CD4-positive, alpha-beta T cell (primary cell): ENCODE results near the gene DHX8. TPM values are rescaled to one million over a fixed set of nuclear protein-coding genes. Genes with fewer than 3 reads are reported as not detected.

Experiments
- ATAC-seq: fragments of 200-7000 bp; cut with Tn5 transposase; one replicate; pipeline ENCODE4 v1.10.0; 2022; ENCODE audit warnings: mild to moderate bottlenecking; ENCODE audit not compliant: poor library complexity
- CTCF ChIA-PET: fragments of 350-600 bp; sonication (Branson Sonifier 250); formaldehyde crosslinking; loops from one replicate; lab custom pipeline; 2021; ENCODE audit warnings: antibody characterized with exemption, inconsistent platforms; lab: Charles Lee
- POLR2A ChIA-PET: fragments of 350-600 bp; sonication (Branson Sonifier 250); formaldehyde crosslinking; loops from one replicate; lab custom pipeline; 2021; ENCODE audit warnings: antibody characterized with exemption, inconsistent platforms; lab: Charles Lee
- DNase-seq, 14 experiments: peaks; one replicate each; pipeline ENCODE4 v3.0.0-alpha.2; 2013 to 2020; ENCODE audit warnings: mixed read lengths in 2 of 14
- H3K27ac ChIP-seq, 2 donors: one replicate each; pipeline versions ENCODE4 v1.5.1 to v1.7.0; 2013; ENCODE audit warnings: low read length in 2 of 2, low read depth in 1 of 2, mild to moderate bottlenecking in 1 of 2
- H3K27me3 ChIP-seq, 2 experiments: 1 replicate in 1 of 2; 2 replicates in 1 of 2; pipeline versions ENCODE4 v1.6.1 to v1.7.0; 2013; ENCODE audit warnings: low read length in 2 of 2, control low read depth in 1 of 2, mild to moderate bottlenecking in 1 of 2, moderate library complexity in 1 of 2; ENCODE audit not compliant: insufficient read depth in 2 of 2, control insufficient read depth in 1 of 2
- H3K36me3 ChIP-seq: one replicate; pipeline ENCODE4 v1.6.1; 2013; ENCODE audit warnings: low read length, control low read depth; ENCODE audit not compliant: insufficient read depth
- H3K4me1 ChIP-seq: one replicate; pipeline ENCODE4 v1.6.1; 2013; ENCODE audit warnings: low read length, control low read depth; ENCODE audit not compliant: insufficient read depth
- H3K4me3 ChIP-seq: one replicate; pipeline ENCODE4 v1.5.1; 2013; ENCODE audit warnings: mild to moderate bottlenecking, low read length, moderate library complexity
- H3K9me3 ChIP-seq, 2 experiments: 1 replicate in 1 of 2; 2 replicates in 1 of 2; pipeline versions ENCODE4 v1.6.1 to v1.7.0; 2013; ENCODE audit warnings: low read length in 2 of 2, mild to moderate bottlenecking in 2 of 2, control low read depth in 1 of 2, moderate library complexity in 1 of 2; ENCODE audit not compliant: control insufficient read depth in 1 of 2, insufficient read depth in 1 of 2
- H3K27ac Mint-ChIP-seq: one replicate; pipeline ENCODE4 v1.8.0; 2020; ENCODE audit warnings: mixed read lengths
- H3K27me3 Mint-ChIP-seq: one replicate; pipeline ENCODE4 v1.8.0; 2021; ENCODE audit warnings: mixed read lengths
- H3K36me3 Mint-ChIP-seq: one replicate; pipeline ENCODE4 v1.8.0; 2021; ENCODE audit warnings: low read depth, mixed read lengths
- H3K4me1 Mint-ChIP-seq: one replicate; pipeline ENCODE4 v1.8.0; 2021; ENCODE audit warnings: low read depth, mixed read lengths
- H3K4me3 Mint-ChIP-seq: one replicate; pipeline ENCODE4 v1.8.0; 2020; ENCODE audit warnings: mild to moderate bottlenecking, mixed read lengths
- H3K9me3 Mint-ChIP-seq: one replicate; pipeline ENCODE4 v1.8.0; 2020; ENCODE audit warnings: mixed read lengths
- intact Hi-C, 2 experiments: fragments of 100-400 bp; cut with DNase I in 1 of 2; cut with micrococcal nuclease in 1 of 2; formaldehyde crosslinking; loops; one replicate each; pipeline versions ENCODE4 v1.15.1 to v1.9.0; 2023 to 2025; cut with DNase I, micrococcal nuclease
- total RNA-seq, 174 experiments: library from RNA in 2 of 174; stranded (reverse) in 2 of 174; gene quantifications; one replicate each; pipeline ENCODE4 v1.2.3 and lab custom pipeline; 2021 to 2026
- TF ChIP-seq, protein P1 (sequence below): fragments of 200-600 bp; IDR thresholded peaks from one replicate; pipeline ENCODE4 v1.8.0; 2022; ENCODE audit warnings: antibody characterized with exemption, mild to moderate bottlenecking

Gene DHX8
- total RNA-seq, 2 experiments from 2014 or later, result 88.8 to 106 TPM

DNA sequence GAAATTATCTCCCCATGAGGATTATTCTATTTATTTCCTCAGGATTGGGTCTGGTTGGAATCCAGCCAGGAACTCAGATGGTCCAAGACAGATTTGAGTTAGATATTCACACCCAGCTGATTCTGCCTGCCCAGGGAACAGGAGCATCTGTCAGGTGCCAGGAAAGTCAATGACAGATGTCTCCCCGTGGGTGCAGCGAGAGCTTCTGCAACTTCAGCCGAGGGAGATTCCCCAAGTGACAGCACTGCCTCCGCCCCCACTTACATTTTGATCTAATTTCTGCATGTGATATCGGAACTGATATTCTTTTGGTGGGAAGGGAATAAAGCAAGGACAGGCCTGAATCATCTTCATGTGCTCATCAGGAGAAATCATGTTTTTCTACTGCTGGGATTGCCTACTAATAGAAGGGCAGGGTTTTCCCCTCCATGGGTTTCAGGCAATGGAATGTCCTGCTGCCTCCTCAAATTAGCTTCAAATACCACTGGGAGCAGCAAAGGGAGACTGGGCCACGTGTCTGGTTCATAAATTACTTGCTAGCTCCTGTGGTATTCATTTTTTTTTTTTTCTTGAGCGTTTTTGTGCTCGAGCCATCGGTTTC, 15.7 kb upstream of the DHX8 start:
- Mint-ChIP-seq H3K4me1 (no peaks in the 10 kb centered on the region), H3K4me3 (no peak overlapping the region), H3K9me3 (no peaks in the 10 kb centered on the region), H3K27ac (no peak overlapping the region), H3K36me3 (no peaks in the 10 kb centered on the region), H3K27me3 (peaks cover 29% of the 10 kb centered on the region)
- Histone ChIP-seq H3K9me3 (no peaks in the 10 kb centered on the region), H3K36me3 (no peaks in the 10 kb centered on the region), H3K27ac (no peak overlapping the region), H3K4me3 (no peak overlapping the region), H3K4me1 (no peaks in the 10 kb centered on the region), H3K27me3 (peaks cover 0 to 3% of the 10 kb centered on the region in 2 experiments)
- no peak for ATAC-seq
- intact Hi-C loops, result no loop called here
- POLR2A ChIA-PET, result no interaction called here
- DNase-seq, result no peak
- TF ChIP-seq, protein P1, sequence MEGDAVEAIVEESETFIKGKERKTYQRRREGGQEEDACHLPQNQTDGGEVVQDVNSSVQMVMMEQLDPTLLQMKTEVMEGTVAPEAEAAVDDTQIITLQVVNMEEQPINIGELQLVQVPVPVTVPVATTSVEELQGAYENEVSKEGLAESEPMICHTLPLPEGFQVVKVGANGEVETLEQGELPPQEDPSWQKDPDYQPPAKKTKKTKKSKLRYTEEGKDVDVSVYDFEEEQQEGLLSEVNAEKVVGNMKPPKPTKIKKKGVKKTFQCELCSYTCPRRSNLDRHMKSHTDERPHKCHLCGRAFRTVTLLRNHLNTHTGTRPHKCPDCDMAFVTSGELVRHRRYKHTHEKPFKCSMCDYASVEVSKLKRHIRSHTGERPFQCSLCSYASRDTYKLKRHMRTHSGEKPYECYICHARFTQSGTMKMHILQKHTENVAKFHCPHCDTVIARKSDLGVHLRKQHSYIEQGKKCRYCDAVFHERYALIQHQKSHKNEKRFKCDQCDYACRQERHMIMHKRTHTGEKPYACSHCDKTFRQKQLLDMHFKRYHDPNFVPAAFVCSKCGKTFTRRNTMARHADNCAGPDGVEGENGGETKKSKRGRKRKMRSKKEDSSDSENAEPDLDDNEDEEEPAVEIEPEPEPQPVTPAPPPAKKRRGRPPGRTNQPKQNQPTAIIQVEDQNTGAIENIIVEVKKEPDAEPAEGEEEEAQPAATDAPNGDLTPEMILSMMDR, result no peak
- CTCF ChIA-PET, result no interaction called here

DNA sequence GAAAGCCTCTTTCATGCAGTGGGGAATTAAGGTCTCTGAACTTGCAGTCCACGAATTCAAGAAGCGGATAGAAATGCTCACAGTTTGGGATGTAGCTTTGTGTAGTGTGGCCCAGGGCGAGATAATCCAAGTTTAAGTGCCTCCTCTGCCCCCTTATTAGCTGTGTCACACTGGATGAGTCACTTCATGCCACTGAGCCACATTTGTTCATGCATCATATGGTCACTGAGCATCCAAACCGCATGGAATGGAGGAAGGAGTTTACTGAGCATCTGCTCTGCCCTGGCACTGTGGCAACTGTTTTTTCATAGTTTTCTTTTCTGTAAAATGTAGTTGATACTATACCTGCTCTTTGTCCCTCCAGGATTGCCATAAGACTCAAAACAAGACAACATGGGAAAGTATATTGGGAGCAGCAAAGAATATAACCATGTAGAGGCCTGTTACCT, 15.1 kb upstream of the DHX8 start:
- CTCF ChIA-PET, result no interaction called here
- no peaks in the 10 kb centered on the region for H3K36me3 ChIP-seq
- intact Hi-C loops, result no loop called here
- H3K4me3 ChIP-seq, result no peak overlapping the region
- ATAC-seq (no peak), DNase-seq (no peak)
- Mint-ChIP-seq H3K27ac (no peak overlapping the region), H3K27me3 (peaks cover 34% of the 10 kb centered on the region), H3K4me3 (no peak overlapping the region), H3K9me3 (no peaks in the 10 kb centered on the region), H3K36me3 (no peaks in the 10 kb centered on the region), H3K4me1 (no peaks in the 10 kb centered on the region)
- H3K9me3 ChIP-seq, result no peaks in the 10 kb centered on the region
- H3K27ac ChIP-seq, result no peak overlapping the region
- TF ChIP-seq, protein P1, result no peak
- peaks cover 0 to 3% of the 10 kb centered on the region in 2 experiments for H3K27me3 ChIP-seq
- no peaks in the 10 kb centered on the region for H3K4me1 ChIP-seq
- POLR2A ChIA-PET, result interaction anchor here (1.1 kb wide), 1 partner anchor 108 kb away, joined by 3 read pairs; no protein-coding TSS in a partner anchor

DNA sequence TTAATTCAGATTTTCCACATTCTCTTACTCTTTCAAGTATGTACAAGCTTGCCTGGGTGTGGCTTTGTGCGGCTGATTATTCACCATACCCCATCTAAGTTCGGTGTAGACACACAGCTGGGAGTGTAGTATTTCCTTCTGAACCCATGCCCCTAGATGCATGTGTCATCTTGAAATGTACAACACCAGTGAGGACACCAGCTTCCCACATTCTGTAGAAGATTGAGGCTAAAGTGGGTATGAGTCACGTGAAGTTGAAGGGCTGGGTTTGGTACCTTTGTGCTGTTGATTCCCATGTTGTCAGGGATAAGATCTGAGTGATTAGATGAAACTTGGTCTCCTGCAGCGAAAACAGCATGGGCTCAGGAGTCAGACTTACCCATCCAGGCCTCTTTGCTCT, 14.6 kb upstream of the DHX8 start:
- Histone ChIP-seq H3K9me3 (no peaks in the 10 kb centered on the region), H3K27me3 (peaks cover 0 to 3% of the 10 kb centered on the region in 2 experiments), H3K4me1 (no peaks in the 10 kb centered on the region), H3K36me3 (no peaks in the 10 kb centered on the region), H3K4me3 (no peak overlapping the region), H3K27ac (no peak overlapping the region)
- Mint-ChIP-seq H3K4me1 (no peaks in the 10 kb centered on the region), H3K36me3 (no peaks in the 10 kb centered on the region), H3K27me3 (peaks cover 34% of the 10 kb centered on the region), H3K9me3 (no peaks in the 10 kb centered on the region), H3K27ac (no peak overlapping the region), H3K4me3 (no peak overlapping the region)
- TF ChIP-seq, protein P1, result no peak
- intact Hi-C loops, result no loop called here
- no peak for ATAC-seq
- POLR2A ChIA-PET, result interaction anchor here (1.1 kb wide), 1 partner anchor 108 kb away, joined by 3 read pairs; no protein-coding TSS in a partner anchor
- DNase-seq, result no peak
- CTCF ChIA-PET, result interaction anchor here (1.0 to 1.3 kb wide), 2 partner anchors 14 to 26 kb away, joined by 3 to 4 read pairs; no protein-coding TSS in a partner anchor
